Gastroesophageal sphincter (tissue), 3 donors: Measurements from ENCODE around the gene DTL.

Experiments used
- POLR2A ChIP-seq, 2 donors: fragments of 450-650 bp; IDR thresholded peaks; one replicate each; pipeline ENCODE4 v1.6.1; 2017; ENCODE audit warnings: antibody characterized with exemption in 2 of 2, mild to moderate bottlenecking in 2 of 2, moderate library complexity in 1 of 2
- TF ChIP-seq, protein P1 (sequence below), 4 experiments: fragments of 200-600 bp in 2 of 4; fragments of 450-650 bp in 2 of 4; sonication (generic) in 1 of 4; IDR thresholded peaks; one replicate each; pipeline ENCODE4 v1.5.1; 2017 to 2019; ENCODE audit warnings: antibody characterized with exemption in 4 of 4, mild to moderate bottlenecking in 2 of 4, moderate library complexity in 2 of 4

- TF ChIP-seq POLR2A (IDR thresholded peaks at IDR 0.05) = no peak
- TF ChIP-seq, protein P1, sequence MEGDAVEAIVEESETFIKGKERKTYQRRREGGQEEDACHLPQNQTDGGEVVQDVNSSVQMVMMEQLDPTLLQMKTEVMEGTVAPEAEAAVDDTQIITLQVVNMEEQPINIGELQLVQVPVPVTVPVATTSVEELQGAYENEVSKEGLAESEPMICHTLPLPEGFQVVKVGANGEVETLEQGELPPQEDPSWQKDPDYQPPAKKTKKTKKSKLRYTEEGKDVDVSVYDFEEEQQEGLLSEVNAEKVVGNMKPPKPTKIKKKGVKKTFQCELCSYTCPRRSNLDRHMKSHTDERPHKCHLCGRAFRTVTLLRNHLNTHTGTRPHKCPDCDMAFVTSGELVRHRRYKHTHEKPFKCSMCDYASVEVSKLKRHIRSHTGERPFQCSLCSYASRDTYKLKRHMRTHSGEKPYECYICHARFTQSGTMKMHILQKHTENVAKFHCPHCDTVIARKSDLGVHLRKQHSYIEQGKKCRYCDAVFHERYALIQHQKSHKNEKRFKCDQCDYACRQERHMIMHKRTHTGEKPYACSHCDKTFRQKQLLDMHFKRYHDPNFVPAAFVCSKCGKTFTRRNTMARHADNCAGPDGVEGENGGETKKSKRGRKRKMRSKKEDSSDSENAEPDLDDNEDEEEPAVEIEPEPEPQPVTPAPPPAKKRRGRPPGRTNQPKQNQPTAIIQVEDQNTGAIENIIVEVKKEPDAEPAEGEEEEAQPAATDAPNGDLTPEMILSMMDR (IDR thresholded peaks at IDR 0.05) = no peak
Measured at GRCh38 chr1:212004895-212005608, 30.5 kb upstream of the DTL start.
